GM12872 (cell line): ENCODE data around the gene SAA1.

ENCODE experiments used
- CTCF ChIP-seq: IDR thresholded peaks from 3 replicates; pipeline ENCODE4 v1.5.1; 2011; ENCODE audit warnings: low read depth, mild to moderate bottlenecking, low read length, moderate library complexity; ENCODE audit not compliant: insufficient read depth

The SAA1 gene

GRCh38 chr11:18309691-18310090 is 43.6 kb downstream of the SAA1 start:
- TF ChIP-seq CTCF = no peak

DNA sequence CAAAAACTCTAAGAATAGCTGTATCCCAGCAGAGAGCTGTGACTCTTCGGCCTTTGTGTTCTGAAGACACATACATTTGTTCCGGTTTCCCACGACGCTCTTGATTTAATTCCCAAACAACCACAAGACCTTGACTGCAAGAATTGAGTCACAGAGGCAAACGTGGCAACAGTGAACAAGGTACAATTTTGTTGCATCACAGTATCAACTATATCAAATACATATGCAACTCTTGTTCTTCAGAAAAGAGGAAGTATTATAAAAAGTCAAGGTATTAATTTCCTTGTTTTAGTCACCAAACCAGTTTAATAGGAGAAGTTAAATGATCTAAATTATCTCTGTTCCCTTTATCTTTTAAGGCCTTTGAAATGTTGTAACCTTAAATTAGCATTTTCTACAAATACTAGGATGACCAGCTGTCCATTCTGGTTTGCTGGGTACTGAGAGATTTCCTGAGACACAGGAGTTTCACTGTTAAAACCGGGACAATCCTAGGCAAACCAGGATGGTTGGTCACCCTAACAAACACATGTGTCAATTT is 44.8 kb downstream of the SAA1 start:
- TF ChIP-seq CTCF = no peak

DNA sequence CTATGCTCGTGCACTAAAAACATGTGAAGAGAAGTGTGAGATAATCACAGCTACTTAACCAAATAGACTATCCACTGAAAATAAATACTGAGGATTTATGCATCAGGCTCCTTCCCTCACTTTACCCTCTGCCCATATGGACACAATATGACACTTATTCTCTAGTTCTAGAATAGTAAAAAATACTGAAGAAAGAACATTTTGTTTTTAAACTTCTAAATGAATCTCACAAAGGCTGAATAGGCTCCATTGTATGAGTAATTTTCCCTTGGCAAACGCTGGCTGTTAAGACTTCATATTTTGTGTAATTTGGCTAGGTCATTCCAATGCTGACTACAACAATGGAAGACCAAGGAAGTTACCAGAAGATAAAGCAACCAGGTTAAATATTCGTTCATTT is 45.9 kb downstream of the SAA1 start:
- no peak for TF ChIP-seq CTCF

DNA sequence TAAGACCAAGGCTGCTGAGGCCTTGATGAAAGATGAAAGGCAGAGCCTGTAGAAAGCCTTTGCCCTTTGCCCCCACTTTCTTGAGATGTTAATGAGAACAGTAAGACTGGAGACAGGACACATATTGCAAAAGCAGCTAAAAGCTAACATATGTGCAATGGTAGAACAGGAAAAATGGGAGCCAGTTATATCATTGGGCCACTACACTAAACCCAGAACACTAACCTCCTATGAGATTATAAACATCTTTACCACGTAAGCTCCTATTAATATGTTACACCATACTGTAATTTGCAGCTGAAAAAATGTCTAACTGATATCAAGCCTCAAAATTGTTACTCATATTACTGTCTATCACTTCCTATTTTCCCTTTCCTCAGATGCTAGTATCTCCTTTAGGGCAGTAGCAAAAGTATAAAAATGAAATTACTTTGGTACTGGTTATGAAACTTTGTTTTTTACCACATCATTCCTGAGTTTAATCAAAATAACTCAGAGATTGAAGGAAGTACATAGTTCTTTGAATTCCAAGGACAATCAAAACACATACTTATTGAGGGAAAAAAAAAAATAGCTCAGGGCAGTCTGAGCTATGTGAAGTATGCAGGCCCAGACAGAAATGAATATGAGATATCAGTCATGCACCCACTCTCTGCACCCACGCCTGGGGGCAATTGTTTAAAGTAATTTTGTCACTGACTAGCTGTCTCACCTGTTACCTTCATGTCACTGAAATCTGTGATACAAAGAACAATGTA is 46.8 kb downstream of the SAA1 start:
- TF ChIP-seq CTCF = no peak

DNA sequence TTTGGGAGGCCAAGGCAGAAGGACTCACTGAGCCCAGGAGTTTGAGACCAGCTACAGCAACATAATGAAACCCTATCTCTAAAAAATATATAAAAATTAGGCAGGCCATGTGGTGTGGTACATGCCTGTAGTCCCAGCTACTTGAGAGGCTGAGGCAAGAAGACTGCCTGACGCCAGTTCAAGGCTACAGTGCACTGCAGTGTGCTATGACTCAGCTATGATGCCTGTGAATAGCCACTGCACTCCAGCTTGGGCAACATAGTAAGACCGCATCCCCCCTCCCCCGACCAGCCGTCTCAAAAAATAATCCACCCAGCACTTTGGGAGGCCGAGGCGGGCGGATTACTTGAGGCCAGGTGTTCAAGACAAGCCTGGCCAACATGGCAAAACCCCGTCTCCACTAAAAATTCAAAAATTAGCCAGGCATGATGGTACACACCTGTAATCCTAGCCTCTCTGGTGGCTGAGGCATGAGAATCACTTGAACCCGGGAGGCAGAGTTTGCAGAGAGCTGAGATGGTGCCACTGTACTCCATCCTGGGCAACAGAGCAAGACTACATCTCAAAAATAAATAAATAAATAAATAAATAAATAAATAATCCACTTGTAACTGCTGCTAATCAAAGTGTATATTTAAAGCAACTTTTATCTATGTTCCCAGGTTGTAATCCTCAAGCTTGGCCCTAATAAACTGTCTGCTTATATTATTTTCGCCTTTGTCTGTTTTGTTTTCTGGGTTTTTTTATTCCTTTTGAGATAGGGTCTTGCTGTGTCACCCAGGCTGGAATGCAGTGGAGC is 48.1 kb downstream of the SAA1 start:
- no peak for TF ChIP-seq CTCF

DNA sequence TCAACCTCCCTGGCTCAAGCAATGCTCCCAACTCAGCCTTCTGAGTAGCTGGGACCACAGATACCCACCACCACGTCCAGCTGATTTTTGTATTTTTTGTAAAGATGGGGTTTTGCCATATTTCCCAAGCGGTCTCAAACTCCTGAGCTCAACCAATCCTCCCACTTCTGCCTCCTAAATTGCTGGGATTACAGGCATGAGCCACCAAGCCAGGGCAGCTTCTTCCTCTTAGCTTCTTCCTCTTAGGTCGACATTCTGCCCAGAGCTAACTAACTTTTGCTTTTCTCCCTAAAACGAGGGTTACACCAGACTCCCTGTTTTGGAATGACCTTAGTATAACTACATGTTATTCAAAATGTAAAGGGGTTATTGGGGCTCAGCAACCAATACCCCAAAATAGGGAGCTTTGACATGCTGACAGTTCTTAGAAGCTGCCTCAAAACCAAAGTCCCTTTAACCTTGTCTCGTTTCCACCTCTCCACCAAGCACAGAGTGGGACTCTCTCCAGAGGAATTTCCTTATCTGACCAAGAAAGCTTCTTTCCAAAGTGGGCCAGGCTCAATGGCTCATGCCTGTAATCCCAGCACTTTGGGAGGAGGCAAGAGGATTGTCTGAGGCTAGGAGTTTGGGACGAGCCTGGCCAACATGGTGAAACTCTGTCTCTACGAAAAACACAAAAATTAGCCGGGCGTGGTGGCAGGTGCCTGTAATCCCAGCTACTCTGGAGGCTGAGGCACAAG is 48.9 kb downstream of the SAA1 start:
- no peak for TF ChIP-seq CTCF

GRCh38 chr11:18315893-18316292 is 49.8 kb downstream of the SAA1 start:
- no peak for TF ChIP-seq CTCF
